GM12801 (cell line): ENCODE data around the gene RBFOX1.

Experiments used
- CTCF ChIP-seq: IDR thresholded peaks from one replicate; pipeline ENCODE4 v1.5.1; 2011; ENCODE audit warnings: control low read depth; ENCODE audit not compliant: insufficient read length; ENCODE audit errors: extremely low read depth

RBFOX1 gene

DNA sequence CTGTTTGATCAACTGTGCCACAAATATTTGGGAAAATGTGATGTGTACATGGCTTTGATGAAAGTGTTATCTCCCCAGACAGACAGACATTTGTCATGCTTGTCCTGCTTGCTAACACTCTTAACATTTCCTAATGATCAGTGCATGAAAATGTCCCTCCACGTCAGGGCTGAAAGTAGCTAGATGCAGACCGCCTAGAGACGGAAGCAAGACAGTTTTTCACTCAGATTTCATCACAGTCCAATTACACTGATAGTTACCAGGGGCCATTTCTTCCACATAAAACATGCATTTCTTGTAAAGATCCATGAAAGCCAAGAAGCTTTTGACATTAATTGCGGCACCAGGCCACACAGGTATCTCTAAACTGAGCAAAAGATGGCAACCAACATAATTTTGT, 347.7 kb downstream of the RBFOX1 start:
- TF ChIP-seq CTCF: no peak

DNA sequence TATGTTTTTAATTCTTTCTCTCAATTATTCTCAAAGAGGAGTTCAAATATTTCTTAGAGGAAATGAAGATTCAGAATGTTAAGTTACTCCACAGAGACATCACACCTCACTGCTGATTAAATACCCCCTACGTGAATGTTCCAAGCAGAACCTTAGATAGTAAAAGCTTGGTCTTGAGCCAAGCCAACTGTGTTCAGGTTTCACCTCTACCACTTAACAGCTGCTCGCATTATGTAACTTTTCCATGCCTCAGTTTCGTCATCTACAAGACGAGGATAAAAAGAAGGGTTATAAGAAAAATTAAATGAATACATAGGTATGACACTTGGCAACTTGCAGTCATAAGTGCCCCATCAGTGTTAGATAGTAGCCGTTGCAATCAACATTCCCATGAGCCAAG, 356.2 kb downstream of the RBFOX1 start:
- no peak for TF ChIP-seq CTCF

DNA sequence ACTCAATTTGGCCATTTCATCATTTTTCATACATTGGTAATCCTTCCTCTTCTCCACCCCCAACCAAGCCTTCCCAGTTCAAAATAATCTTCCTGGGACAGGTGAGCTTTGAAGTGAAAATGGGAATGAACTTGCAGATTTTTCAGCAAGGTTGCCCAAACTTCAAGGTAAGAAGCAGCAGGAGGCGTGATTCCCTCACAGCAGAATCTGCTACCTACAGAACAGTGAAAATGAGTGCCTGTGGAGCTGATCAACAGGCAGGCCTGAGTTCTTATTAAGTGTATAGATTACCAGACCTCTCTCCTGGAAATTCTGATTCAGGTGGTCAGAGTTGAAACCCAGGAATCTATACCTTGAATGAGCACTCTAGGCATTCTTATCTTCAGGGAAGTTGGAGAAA, 356.6 kb downstream of the RBFOX1 start:
- no peak for TF ChIP-seq CTCF

DNA sequence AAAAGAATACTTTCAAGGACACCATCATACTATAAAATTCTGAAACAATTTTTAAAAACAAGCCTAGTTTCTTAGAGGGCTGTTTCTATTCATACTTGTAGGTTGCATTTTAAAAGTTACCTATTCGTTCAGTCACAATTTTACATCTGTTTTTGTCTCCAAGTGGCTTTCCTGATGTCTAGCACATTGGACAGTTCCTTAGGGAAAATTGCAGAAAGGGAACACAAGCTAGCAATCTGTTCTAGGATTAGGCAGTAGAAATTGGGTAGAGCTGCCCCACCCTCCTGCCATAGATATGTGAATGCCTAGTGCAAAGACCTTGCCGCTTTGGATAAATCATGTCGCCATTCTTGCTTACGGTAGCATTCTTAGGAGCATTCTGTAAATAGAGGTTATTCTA, 358.9 kb downstream of the RBFOX1 start:
- TF ChIP-seq CTCF: no peak

GRCh38 chr16:7703672-7704071, 371.0 kb downstream of the RBFOX1 start:
- TF ChIP-seq CTCF: no peak

DNA sequence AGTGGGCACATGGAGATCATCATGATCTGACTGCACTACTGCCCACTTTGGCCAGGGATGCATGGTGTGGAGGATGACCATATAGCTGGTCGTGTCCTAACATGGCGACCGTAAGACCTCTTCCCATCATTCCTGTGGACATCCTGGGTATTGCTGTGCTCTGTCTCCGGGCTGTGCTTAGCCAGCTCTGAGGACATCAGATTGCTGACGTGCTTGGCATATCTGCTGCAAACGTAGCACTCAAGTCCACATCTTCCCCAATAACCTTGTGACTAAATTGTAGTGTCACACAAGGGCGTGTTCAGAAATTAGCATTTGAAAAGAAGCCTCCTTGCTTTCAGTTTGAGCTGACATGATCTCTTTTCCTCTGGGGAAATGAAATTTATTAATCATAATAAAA, 373.2 kb downstream of the RBFOX1 start:
- TF ChIP-seq CTCF: no peak

DNA sequence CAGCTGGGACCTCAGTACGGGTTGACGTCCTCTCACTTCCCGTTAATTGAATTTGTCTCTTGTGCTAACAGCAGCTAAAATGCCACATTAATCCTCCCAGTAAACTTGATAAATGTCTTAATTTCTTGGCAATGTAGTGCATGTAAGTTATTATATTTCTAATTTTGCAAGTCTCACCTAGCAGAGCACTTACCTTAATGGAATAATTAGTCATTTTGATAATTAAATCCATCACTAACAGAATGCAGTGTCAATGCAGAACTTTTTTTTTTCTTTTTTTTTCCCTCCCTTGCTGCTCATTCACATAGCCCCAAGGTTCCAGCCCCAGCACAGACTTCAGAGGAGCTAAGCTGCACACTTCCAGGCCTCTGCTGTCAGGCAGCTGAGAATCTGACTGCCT, 376.5 kb downstream of the RBFOX1 start:
- no peak for TF ChIP-seq CTCF

- no peak for TF ChIP-seq CTCF
These were observed 380.6 kb downstream of the RBFOX1 start for GRCh38 chr16:7713244-7713643.
